Measurements from ENCODE around the gene FRRS1L.

DNA sequence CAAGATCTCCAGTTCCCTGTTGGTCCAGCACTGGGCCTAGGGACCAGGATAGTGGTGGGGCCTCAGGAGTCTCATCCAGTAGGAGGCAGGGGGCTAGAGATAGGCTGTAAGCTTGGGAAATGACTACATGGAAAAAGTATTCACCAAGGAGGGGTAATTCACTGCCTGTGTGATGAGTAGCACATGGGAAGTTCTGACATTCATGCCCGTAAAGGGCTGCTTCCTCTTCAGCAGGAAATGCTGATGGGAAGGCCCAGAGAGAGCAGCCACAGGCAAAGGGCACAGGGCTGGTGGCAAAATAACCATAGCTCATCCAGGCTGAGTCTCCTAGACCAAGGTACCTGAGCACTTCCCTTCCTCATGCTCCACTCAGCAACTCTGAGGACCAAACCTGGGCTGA, 23.1 kb upstream of the FRRS1L start:
- TF ChIP-seq, protein P1, sequence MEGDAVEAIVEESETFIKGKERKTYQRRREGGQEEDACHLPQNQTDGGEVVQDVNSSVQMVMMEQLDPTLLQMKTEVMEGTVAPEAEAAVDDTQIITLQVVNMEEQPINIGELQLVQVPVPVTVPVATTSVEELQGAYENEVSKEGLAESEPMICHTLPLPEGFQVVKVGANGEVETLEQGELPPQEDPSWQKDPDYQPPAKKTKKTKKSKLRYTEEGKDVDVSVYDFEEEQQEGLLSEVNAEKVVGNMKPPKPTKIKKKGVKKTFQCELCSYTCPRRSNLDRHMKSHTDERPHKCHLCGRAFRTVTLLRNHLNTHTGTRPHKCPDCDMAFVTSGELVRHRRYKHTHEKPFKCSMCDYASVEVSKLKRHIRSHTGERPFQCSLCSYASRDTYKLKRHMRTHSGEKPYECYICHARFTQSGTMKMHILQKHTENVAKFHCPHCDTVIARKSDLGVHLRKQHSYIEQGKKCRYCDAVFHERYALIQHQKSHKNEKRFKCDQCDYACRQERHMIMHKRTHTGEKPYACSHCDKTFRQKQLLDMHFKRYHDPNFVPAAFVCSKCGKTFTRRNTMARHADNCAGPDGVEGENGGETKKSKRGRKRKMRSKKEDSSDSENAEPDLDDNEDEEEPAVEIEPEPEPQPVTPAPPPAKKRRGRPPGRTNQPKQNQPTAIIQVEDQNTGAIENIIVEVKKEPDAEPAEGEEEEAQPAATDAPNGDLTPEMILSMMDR (conservative IDR thresholded peaks at IDR 0.05), result no peak
- TF ChIP-seq EZH2 (IDR thresholded peaks at IDR 0.05; ENCODE audit: low read depth), result no peak

All from PC-9 (cell line).